Measurements from ENCODE around the gene IMMP2L. TPM values are rescaled to one million over a fixed set of nuclear protein-coding genes. Genes with fewer than 3 reads are reported as not detected.

IMMP2L gene
- total RNA-seq, 4 donors from 2014 or later, result 13.5 to 23.7 (median 18.3) TPM

DNA sequence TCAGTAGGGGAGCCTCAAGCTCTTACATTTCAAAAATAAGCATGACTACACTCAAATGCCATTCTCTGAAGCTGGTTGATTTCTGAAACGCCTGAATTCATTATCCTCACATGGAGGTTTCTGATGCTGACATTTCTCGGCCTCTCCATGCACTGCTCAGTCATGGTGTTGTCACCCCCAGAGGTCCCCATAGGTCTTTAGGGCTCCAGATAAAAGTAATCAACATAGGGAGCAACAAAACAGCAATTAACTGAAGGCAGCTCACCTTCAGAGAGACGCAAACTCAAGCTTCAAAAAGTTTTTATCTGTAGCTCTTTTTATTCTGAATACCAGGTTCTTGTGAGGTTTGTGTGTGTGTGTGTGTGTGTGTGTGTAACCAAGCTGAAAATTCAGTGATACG lies 694.5 kb downstream of the IMMP2L start:
- Histone ChIP-seq H3K4me3 (no peak overlapping the region), H3K27me3 (no peaks in the 10 kb centered on the region), H3K36me3 (no peaks in the 10 kb centered on the region), H3K4me1 (no peaks in the 10 kb centered on the region), H3K9me3 (peaks cover 0 to 2% (median 0%) of the 10 kb centered on the region in 4 donors), H3K27ac (no peak overlapping the region)
- TF ChIP-seq, protein P1, sequence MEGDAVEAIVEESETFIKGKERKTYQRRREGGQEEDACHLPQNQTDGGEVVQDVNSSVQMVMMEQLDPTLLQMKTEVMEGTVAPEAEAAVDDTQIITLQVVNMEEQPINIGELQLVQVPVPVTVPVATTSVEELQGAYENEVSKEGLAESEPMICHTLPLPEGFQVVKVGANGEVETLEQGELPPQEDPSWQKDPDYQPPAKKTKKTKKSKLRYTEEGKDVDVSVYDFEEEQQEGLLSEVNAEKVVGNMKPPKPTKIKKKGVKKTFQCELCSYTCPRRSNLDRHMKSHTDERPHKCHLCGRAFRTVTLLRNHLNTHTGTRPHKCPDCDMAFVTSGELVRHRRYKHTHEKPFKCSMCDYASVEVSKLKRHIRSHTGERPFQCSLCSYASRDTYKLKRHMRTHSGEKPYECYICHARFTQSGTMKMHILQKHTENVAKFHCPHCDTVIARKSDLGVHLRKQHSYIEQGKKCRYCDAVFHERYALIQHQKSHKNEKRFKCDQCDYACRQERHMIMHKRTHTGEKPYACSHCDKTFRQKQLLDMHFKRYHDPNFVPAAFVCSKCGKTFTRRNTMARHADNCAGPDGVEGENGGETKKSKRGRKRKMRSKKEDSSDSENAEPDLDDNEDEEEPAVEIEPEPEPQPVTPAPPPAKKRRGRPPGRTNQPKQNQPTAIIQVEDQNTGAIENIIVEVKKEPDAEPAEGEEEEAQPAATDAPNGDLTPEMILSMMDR (IDR thresholded peaks at IDR 0.05), result no peak
- TF ChIP-seq EP300 (IDR thresholded peaks at IDR 0.05), result no peak
- TF ChIP-seq POLR2A (IDR thresholded peaks at IDR 0.05), result no peak
- no peak for DNase-seq (ENCODE audit: low spot score in 2 of 2)
- 91 to 94% methylated on average over 4 of the region's 4 CpGs for WGBS, 2 donors

- no peaks in the 10 kb centered on the region for H3K36me3 ChIP-seq
- H3K27ac ChIP-seq, result no peak overlapping the region
- DNase-seq (ENCODE audit: low spot score in 2 of 2), result no peak
- H3K27me3 ChIP-seq, result no peaks in the 10 kb centered on the region
- no peaks in the 10 kb centered on the region for H3K4me1 ChIP-seq
- peaks cover 0 to 2% (median 0%) of the 10 kb centered on the region in 4 donors for H3K9me3 ChIP-seq
- no peak for TF ChIP-seq POLR2A (IDR thresholded peaks at IDR 0.05)
- TF ChIP-seq, protein P1 (IDR thresholded peaks at IDR 0.05), result no peak
- no peak for TF ChIP-seq EP300 (IDR thresholded peaks at IDR 0.05)
- WGBS, 2 donors, result 95 to 98% methylated on average over 2 of the region's 2 CpGs
- no peak overlapping the region for H3K4me3 ChIP-seq
These were observed 699.0 kb downstream of the IMMP2L start for GRCh38 chr7:110863258-110863657.

- WGBS, 2 donors, result 92 to 95% methylated on average over 4 of the region's 4 CpGs
- Histone ChIP-seq H3K9me3 (no peaks in the 10 kb centered on the region), H3K27me3 (no peaks in the 10 kb centered on the region), H3K27ac (no peak overlapping the region), H3K4me1 (no peaks in the 10 kb centered on the region), H3K36me3 (no peaks in the 10 kb centered on the region), H3K4me3 (no peak overlapping the region)
- TF ChIP-seq, protein P1 (IDR thresholded peaks at IDR 0.05), result no peak
- no peak for TF ChIP-seq POLR2A (IDR thresholded peaks at IDR 0.05)
- no peak for TF ChIP-seq EP300 (IDR thresholded peaks at IDR 0.05)
- no peak for DNase-seq (ENCODE audit: low spot score in 2 of 2)
These were observed 701.1 kb downstream of the IMMP2L start for GRCh38 chr7:110861163-110861562.

- Histone ChIP-seq H3K27me3 (no peaks in the 10 kb centered on the region), H3K27ac (no peak overlapping the region), H3K9me3 (no peaks in the 10 kb centered on the region), H3K4me1 (no peaks in the 10 kb centered on the region), H3K36me3 (no peaks in the 10 kb centered on the region), H3K4me3 (no peak overlapping the region)
- TF ChIP-seq, protein P1 (IDR thresholded peaks at IDR 0.05), result no peak
- TF ChIP-seq EP300 (IDR thresholded peaks at IDR 0.05) (no peak), POLR2A (IDR thresholded peaks at IDR 0.05) (no peak)
- no peak for DNase-seq (ENCODE audit: low spot score in 2 of 2)
These were observed 705.2 kb downstream of the IMMP2L start for GRCh38 chr7:110857106-110857505.

DNA sequence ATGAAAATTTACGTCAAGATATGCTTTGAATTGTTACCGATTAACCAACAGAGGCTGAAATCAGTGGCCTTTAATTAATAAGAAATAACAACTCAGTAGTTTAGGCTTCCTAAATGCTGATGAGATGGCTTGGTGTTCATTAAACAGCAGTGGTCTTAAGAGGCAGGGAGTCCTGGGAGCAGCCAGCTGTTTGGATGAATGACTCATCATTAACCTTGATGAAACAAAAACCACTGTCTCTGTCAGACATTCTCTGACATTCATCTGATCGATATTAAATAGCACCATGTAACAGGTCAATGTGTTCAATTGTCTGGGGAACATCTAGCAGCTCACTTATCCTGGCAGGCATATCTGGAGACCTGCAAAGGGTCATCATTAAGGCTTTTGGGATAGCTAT lies 705.6 kb downstream of the IMMP2L start:
- WGBS, 2 donors, result 80 to 81% methylated on average over 3 of the region's 3 CpGs

More for the DNA sequence above, 705.6 kb downstream of the IMMP2L start:
- H3K4me1 ChIP-seq, result no peaks in the 10 kb centered on the region
- no peak overlapping the region for H3K27ac ChIP-seq
- H3K27me3 ChIP-seq, result no peaks in the 10 kb centered on the region
- no peak for DNase-seq (ENCODE audit: low spot score in 2 of 2)
- H3K4me3 ChIP-seq, result no peak overlapping the region
- H3K36me3 ChIP-seq, result no peaks in the 10 kb centered on the region
- TF ChIP-seq, protein P1 (IDR thresholded peaks at IDR 0.05), result no peak
- TF ChIP-seq POLR2A (IDR thresholded peaks at IDR 0.05), result no peak
- TF ChIP-seq EP300 (IDR thresholded peaks at IDR 0.05), result no peak
- H3K9me3 ChIP-seq, result no peaks in the 10 kb centered on the region
